ENCODE results near the gene HOXA4. TPM values are rescaled to one million over a fixed set of nuclear protein-coding genes. Genes with fewer than 3 reads are reported as not detected.

Gene HOXA4
- polyA plus RNA-seq, 3 donors: 0.48 TPM; not detected in 2

- intact Hi-C loops (cut with micrococcal nuclease): loop anchor here (5.0 to 10.0 kb wide), 3 partner anchors 37 to 1303 kb away; partner anchors contain the start of gene HOXA13 (in 1 of the 2)
- peak; percentile 88 to 94 (median 91) for DNase-seq
- Histone ChIP-seq H3K4me1 (ENCODE audit: control insufficient read depth in 1 of 2, insufficient read depth in 2 of 2, low read length in 2 of 2) (peaks cover 75 to 94% of the 10 kb centered on the region in 2 donors), H3K27ac (ENCODE audit: low read depth in 1 of 2, low read length in 2 of 2) (no peak within 1 kb of the TSS), H3K9ac (ENCODE audit: insufficient read depth, low read length, poor library complexity, severe bottlenecking) (peak within 1 kb of the TSS; percentile 33), H3K9me3 (replicated peaks in 1 of 2; ENCODE audit: control insufficient read depth in 1 of 2, insufficient read depth in 1 of 2, low read length in 2 of 2) (peaks cover 18 to 34% of the 10 kb centered on the region in 2 donors), H2AFZ (ENCODE audit: insufficient read depth, low read depth, low read length, poor library complexity, severe bottlenecking) (peak within 1 kb of the TSS; percentile 79), H3K36me3 (replicated peaks in 1 of 2; ENCODE audit: control insufficient read depth in 1 of 2, insufficient read depth in 2 of 2, low read length in 2 of 2) (no peaks in the 10 kb centered on the region), H3K27me3 (ENCODE audit: control insufficient read depth in 2 of 2, insufficient read depth in 2 of 2, low read length in 2 of 2) (peaks cover 54 to 92% of the 10 kb centered on the region in 2 donors), H3K79me2 (ENCODE audit: insufficient read depth, low read length) (peaks cover 7% of the 10 kb centered on the region), H3K4me2 (replicated peaks; ENCODE audit: extremely low read depth, low read length, poor library complexity, severe bottlenecking) (peak within 1 kb of the TSS; percentile 69), H3K4me3 (replicated peaks in 1 of 3; ENCODE audit: low read depth in 2 of 3, low read length in 3 of 3) (peak within 1 kb of the TSS; percentile 17 to 74 (median 40)), H4K20me1 (ENCODE audit: insufficient read depth, low read length) (peaks cover 7% of the 10 kb centered on the region)
- WGBS (ENCODE audit: insufficient coverage): under 1% methylated on average over 60 of the region's 82 CpGs
- Mint-ChIP-seq H3K4me1 (peaks cover 66% of the 10 kb centered on the region), H3K27me3 (ENCODE audit: low read depth in 3 of 3) (peaks cover 83 to 93% (median 83%) of the 10 kb centered on the region in 3 donors), H3K9me3 (peaks cover 5 to 53% (median 36%) of the 10 kb centered on the region in 7 donors), H3K36me3 (peaks cover 23 to 38% of the 10 kb centered on the region in 2 donors), H3K4me3 (peak within 1 kb of the TSS; percentile 72 to 95), H3K27ac (peak within 1 kb of the TSS in 3 of 7 donors; percentile 64 to 68 (median 68))
- no peak for TF ChIP-seq CTCF (IDR thresholded peaks at IDR 0.05)
These were observed 34.8 kb upstream of the HOXA4 start, which contains the start of gene HOXA9 for GRCh38 chr7:27165089-27165995. TSS of gene HOXA9 (minus strand) at chr7:27165537. CDS start at chr7:27165457, 80 bp downstream.

- no peak overlapping the region for H3K27ac Mint-ChIP-seq
- Histone ChIP-seq H3K79me2 (ENCODE audit: insufficient read depth, low read length) (peaks cover 7% of the 10 kb centered on the region), H3K4me3 (replicated peaks in 1 of 3; ENCODE audit: low read depth in 2 of 3, low read length in 3 of 3) (peak overlapping the region; percentile 17 to 74 (median 40)), H2AFZ (ENCODE audit: insufficient read depth, low read depth, low read length, poor library complexity, severe bottlenecking) (peak overlapping the region; percentile 79), H3K27me3 (ENCODE audit: control insufficient read depth in 2 of 2, insufficient read depth in 2 of 2, low read length in 2 of 2) (peaks cover 55 to 92% of the 10 kb centered on the region in 2 donors), H3K4me1 (ENCODE audit: control insufficient read depth in 1 of 2, insufficient read depth in 2 of 2, low read length in 2 of 2) (peaks cover 76 to 93% of the 10 kb centered on the region in 2 donors), H4K20me1 (ENCODE audit: insufficient read depth, low read length) (no peaks in the 10 kb centered on the region), H3K9ac (ENCODE audit: insufficient read depth, low read length, poor library complexity, severe bottlenecking) (peak overlapping the region; percentile 32), H3K27ac (ENCODE audit: low read depth in 1 of 2, low read length in 2 of 2) (no peak overlapping the region), H3K36me3 (replicated peaks in 1 of 2; ENCODE audit: control insufficient read depth in 1 of 2, insufficient read depth in 2 of 2, low read length in 2 of 2) (no peaks in the 10 kb centered on the region), H3K4me2 (replicated peaks; ENCODE audit: extremely low read depth, low read length, poor library complexity, severe bottlenecking) (peak overlapping the region; percentile 69), H3K9me3 (replicated peaks in 1 of 2; ENCODE audit: control insufficient read depth in 1 of 2, insufficient read depth in 1 of 2, low read length in 2 of 2) (peaks cover 18 to 30% of the 10 kb centered on the region in 2 donors)
- peaks cover 84 to 93% (median 84%) of the 10 kb centered on the region in 3 donors for H3K27me3 Mint-ChIP-seq (ENCODE audit: low read depth in 3 of 3)
- peak in 1 of 3 donors; percentile 40 for DNase-seq
- TF ChIP-seq CTCF (IDR thresholded peaks at IDR 0.05): peak; percentile 5
- peaks cover 68% of the 10 kb centered on the region for H3K4me1 Mint-ChIP-seq
- H3K9me3 Mint-ChIP-seq: peaks cover 5 to 52% (median 36%) of the 10 kb centered on the region in 7 donors
- H3K36me3 Mint-ChIP-seq: peaks cover 23 to 40% of the 10 kb centered on the region in 2 donors
- intact Hi-C loops (cut with micrococcal nuclease): loop anchor here (5.0 to 10.0 kb wide), 6 partner anchors 38 to 1302 kb away; partner anchors contain the start of gene HOXA13 (in 1 of the 2)
- WGBS (ENCODE audit: insufficient coverage): under 1% methylated on average over 47 of the region's 47 CpGs
- peak overlapping the region; percentile 72 to 92 for H3K4me3 Mint-ChIP-seq
These were observed 34.0 kb upstream of the HOXA4 start for GRCh38 chr7:27164367-27165088.
